ENCODE results near the gene GARIN5A.

Gene GARIN5A

GRCh38 chr19:50493171-50493570 lies 16.5 kb upstream of the GARIN5A start:
- Histone ChIP-seq H3K9ac (ENCODE audit: low read depth, low read length) (no peak overlapping the region), H3K36me3 (ENCODE audit: insufficient read depth, low read depth, low read length) (no peaks in the 10 kb centered on the region), H3K27ac (ENCODE audit: low read length) (no peak overlapping the region), H3K9me3 (ENCODE audit: insufficient read depth, low read depth, low read length) (peaks cover 32% of the 10 kb centered on the region), H3K4me3 (ENCODE audit: low read length) (no peak overlapping the region), H3K27me3 (ENCODE audit: insufficient read depth, low read length) (peaks cover 92% of the 10 kb centered on the region), H3K4me1 (ENCODE audit: insufficient read depth, low read length) (no peaks in the 10 kb centered on the region)

DNA sequence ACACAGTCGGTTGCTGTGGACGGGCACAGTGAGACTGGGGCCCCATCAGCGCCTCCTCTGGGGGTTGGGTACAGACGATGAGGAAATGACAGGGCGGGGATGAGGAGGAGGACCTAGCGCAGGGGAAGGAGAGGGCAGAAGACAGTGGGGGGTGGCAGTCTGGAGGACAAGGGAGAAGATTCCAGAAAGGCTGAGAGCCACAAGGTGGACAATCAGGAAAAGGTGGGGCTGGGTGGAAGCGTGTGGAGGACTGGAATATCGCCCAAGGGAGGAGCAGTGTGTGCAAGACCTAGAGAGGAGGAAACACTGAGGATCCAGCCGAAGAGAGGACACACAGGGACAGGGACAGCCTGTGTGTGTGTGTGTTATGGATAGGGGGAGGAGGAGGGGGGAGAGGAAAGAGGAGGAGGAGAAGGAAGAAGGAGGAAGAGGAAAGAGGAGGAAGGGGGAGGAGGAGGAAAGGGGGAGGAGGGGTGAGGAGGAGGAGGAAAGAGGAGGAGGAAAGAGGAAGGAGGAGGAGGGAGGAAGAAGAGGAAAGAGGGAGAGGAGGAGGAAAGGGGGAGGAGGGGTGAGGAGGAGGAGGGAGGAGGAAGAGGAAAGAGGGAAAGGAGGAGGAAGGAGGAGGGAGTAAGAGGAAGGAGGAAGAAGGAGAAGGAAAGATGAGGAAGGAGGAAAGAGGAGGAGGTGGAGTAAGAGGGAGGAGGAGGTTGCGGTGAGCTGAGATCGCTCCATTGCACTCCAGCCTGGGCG lies 15.8 kb upstream of the GARIN5A start:
- Histone ChIP-seq H3K36me3 (ENCODE audit: insufficient read depth, low read depth, low read length) (no peaks in the 10 kb centered on the region), H3K9me3 (ENCODE audit: insufficient read depth, low read depth, low read length) (peaks cover 33% of the 10 kb centered on the region), H3K27ac (ENCODE audit: low read length) (no peak overlapping the region), H3K4me1 (ENCODE audit: insufficient read depth, low read length) (no peaks in the 10 kb centered on the region), H3K27me3 (ENCODE audit: insufficient read depth, low read length) (peaks cover 92% of the 10 kb centered on the region), H3K9ac (ENCODE audit: low read depth, low read length) (no peak overlapping the region), H3K4me3 (ENCODE audit: low read length) (no peak overlapping the region)

GRCh38 chr19:50490991-50491472 lies 14.4 kb upstream of the GARIN5A start:
- H3K9ac ChIP-seq (ENCODE audit: low read depth, low read length) = no peak overlapping the region
- H3K9me3 ChIP-seq (ENCODE audit: insufficient read depth, low read depth, low read length) = peaks cover 47% of the 10 kb centered on the region
- no peak overlapping the region for H3K27ac ChIP-seq (ENCODE audit: low read length)
- H3K4me1 ChIP-seq (ENCODE audit: insufficient read depth, low read length) = no peaks in the 10 kb centered on the region
- H3K36me3 ChIP-seq (ENCODE audit: insufficient read depth, low read depth, low read length) = no peaks in the 10 kb centered on the region
- H3K4me3 ChIP-seq (ENCODE audit: low read length) = no peak overlapping the region
- H3K27me3 ChIP-seq (ENCODE audit: insufficient read depth, low read length) = peaks cover 89% of the 10 kb centered on the region

- peaks cover 87% of the 10 kb centered on the region for H3K27me3 ChIP-seq (ENCODE audit: insufficient read depth, low read length)
Observed at GRCh38 chr19:50490411-50490811, 13.8 kb upstream of the GARIN5A start.

GRCh38 chr19:50489461-50490011 lies 12.9 kb upstream of the GARIN5A start:
- H3K9ac ChIP-seq (ENCODE audit: low read depth, low read length) = no peak overlapping the region
- no peak overlapping the region; the same call in 1 of the 2 replicates for H3K4me3 ChIP-seq (ENCODE audit: low read length)
- H3K36me3 ChIP-seq (ENCODE audit: insufficient read depth, low read depth, low read length) = no peaks in the 10 kb centered on the region
- H3K27me3 ChIP-seq (ENCODE audit: insufficient read depth, low read length) = peaks cover 79% of the 10 kb centered on the region
- peaks cover 53% of the 10 kb centered on the region for H3K9me3 ChIP-seq (ENCODE audit: insufficient read depth, low read depth, low read length)
- no peak overlapping the region for H3K27ac ChIP-seq (ENCODE audit: low read length)
- no peaks in the 10 kb centered on the region for H3K4me1 ChIP-seq (ENCODE audit: insufficient read depth, low read length)

More at GRCh38 chr19:50490411-50490811, 13.8 kb upstream of the GARIN5A start:
- no peak overlapping the region for H3K27ac ChIP-seq (ENCODE audit: low read length)
- H3K4me1 ChIP-seq (ENCODE audit: insufficient read depth, low read length) = no peaks in the 10 kb centered on the region
- no peak overlapping the region for H3K4me3 ChIP-seq (ENCODE audit: low read length)
- H3K36me3 ChIP-seq (ENCODE audit: insufficient read depth, low read depth, low read length) = no peaks in the 10 kb centered on the region
- H3K9me3 ChIP-seq (ENCODE audit: insufficient read depth, low read depth, low read length) = peaks cover 53% of the 10 kb centered on the region
- H3K9ac ChIP-seq (ENCODE audit: low read depth, low read length) = no peak overlapping the region

GRCh38 chr19:50488389-50489194 lies 11.9 kb upstream of the GARIN5A start:
- Histone ChIP-seq H3K9me3 (ENCODE audit: insufficient read depth, low read depth, low read length) (peaks cover 51% of the 10 kb centered on the region), H3K4me3 (ENCODE audit: low read length) (no peak overlapping the region), H3K9ac (ENCODE audit: low read depth, low read length) (no peak overlapping the region), H3K36me3 (ENCODE audit: insufficient read depth, low read depth, low read length) (no peaks in the 10 kb centered on the region), H3K27me3 (ENCODE audit: insufficient read depth, low read length) (peaks cover 70% of the 10 kb centered on the region), H3K4me1 (ENCODE audit: insufficient read depth, low read length) (no peaks in the 10 kb centered on the region), H3K27ac (ENCODE audit: low read length) (no peak overlapping the region)

DNA sequence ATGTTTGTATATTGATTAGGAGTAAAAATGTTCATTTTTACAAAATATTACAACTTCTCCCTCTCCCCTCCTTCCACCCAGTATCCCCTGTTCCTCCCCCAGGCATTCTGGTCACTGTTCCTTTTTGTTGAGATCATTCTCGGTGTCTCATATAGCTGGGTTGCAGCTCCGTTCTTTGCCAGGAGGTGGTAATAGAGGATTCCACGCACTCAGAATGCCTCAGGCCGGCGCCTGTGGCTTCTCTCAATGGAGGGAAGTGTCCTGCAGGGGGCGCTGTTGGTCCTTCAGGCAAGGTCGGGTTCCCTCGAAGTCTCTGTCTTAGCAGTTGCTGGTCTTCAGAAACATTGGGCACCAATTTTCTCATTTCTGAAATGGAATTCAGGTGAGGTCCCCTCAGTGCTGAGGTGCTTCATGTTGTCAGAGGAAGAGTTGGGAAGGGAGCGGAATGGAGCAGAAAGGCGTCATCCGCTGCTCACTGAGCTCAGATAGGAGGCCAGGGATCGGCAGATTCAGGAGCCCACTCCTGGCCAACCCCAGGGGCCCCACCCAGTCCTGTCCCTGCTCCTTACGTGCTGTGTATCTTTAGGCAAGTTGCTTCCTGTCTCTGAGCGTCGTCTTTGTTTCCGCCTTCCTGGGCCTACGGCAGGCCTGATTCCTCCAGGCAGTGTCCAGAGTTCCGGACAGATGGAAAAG lies 10.3 kb upstream of the GARIN5A start:
- Histone ChIP-seq H3K4me3 (ENCODE audit: low read length) (no peak overlapping the region), H3K9ac (ENCODE audit: low read depth, low read length) (no peak overlapping the region), H3K27ac (ENCODE audit: low read length) (no peak overlapping the region), H3K36me3 (ENCODE audit: insufficient read depth, low read depth, low read length) (0 out of 2 replicates have a peak, but pooled peaks cover 7% of the 10 kb centered on the region), H3K27me3 (ENCODE audit: insufficient read depth, low read length) (peaks cover 54% of the 10 kb centered on the region), H3K9me3 (ENCODE audit: insufficient read depth, low read depth, low read length) (peaks cover 50% of the 10 kb centered on the region), H3K4me1 (ENCODE audit: insufficient read depth, low read length) (no peaks in the 10 kb centered on the region)

- Histone ChIP-seq H3K27me3 (ENCODE audit: insufficient read depth, low read length) (peaks cover 39% of the 10 kb centered on the region), H3K4me3 (ENCODE audit: low read length) (no peak overlapping the region), H3K27ac (ENCODE audit: low read length) (no peak overlapping the region), H3K9ac (ENCODE audit: low read depth, low read length) (no peak overlapping the region), H3K9me3 (ENCODE audit: insufficient read depth, low read depth, low read length) (peaks cover 43% of the 10 kb centered on the region), H3K4me1 (ENCODE audit: insufficient read depth, low read length) (no peaks in the 10 kb centered on the region), H3K36me3 (ENCODE audit: insufficient read depth, low read depth, low read length) (peaks cover 7% of the 10 kb centered on the region; the same call in 1 of the 2 replicates)
Observed at GRCh38 chr19:50485284-50485955, 8.8 kb upstream of the GARIN5A start.

- H3K4me3 ChIP-seq (ENCODE audit: low read length) = no peak overlapping the region
- no peak overlapping the region for H3K9ac ChIP-seq (ENCODE audit: low read depth, low read length)
- peaks cover 19% of the 10 kb centered on the region; the same call in 1 of the 2 replicates for H3K36me3 ChIP-seq (ENCODE audit: insufficient read depth, low read depth, low read length)
- H3K4me1 ChIP-seq (ENCODE audit: insufficient read depth, low read length) = no peaks in the 10 kb centered on the region
- H3K27ac ChIP-seq (ENCODE audit: low read length) = no peak overlapping the region
- peaks cover 15% of the 10 kb centered on the region for H3K27me3 ChIP-seq (ENCODE audit: insufficient read depth, low read length)
- H3K9me3 ChIP-seq (ENCODE audit: insufficient read depth, low read depth, low read length) = peaks cover 51% of the 10 kb centered on the region
Observed at GRCh38 chr19:50482916-50483315, 6.3 kb upstream of the GARIN5A start.

- Histone ChIP-seq H3K9ac (ENCODE audit: low read depth, low read length) (no peak overlapping the region), H3K36me3 (ENCODE audit: insufficient read depth, low read depth, low read length) (peaks cover 19% of the 10 kb centered on the region; the same call in 1 of the 2 replicates), H3K4me3 (ENCODE audit: low read length) (no peak overlapping the region), H3K4me1 (ENCODE audit: insufficient read depth, low read length) (no peaks in the 10 kb centered on the region), H3K27me3 (ENCODE audit: insufficient read depth, low read length) (peaks cover 10% of the 10 kb centered on the region), H3K27ac (ENCODE audit: low read length) (no peak overlapping the region), H3K9me3 (ENCODE audit: insufficient read depth, low read depth, low read length) (peaks cover 51% of the 10 kb centered on the region)
Observed at GRCh38 chr19:50482271-50482855, 5.7 kb upstream of the GARIN5A start.
